Measurements from ENCODE around the gene PDXDC1.
"Not testable (repeated sequence)": the region's sequence is repeated elsewhere in the genome, so short reads cannot be mapped to it uniquely, and the experiment has no call there.

Gene PDXDC1

GRCh38 chr16:14957576-14958322, 17.1 kb upstream of the PDXDC1 start:
- no peak for DNase-seq (ENCODE audit: low read depth)
- no peak for TF ChIP-seq CTCF (IDR thresholded peaks at IDR 0.05; ENCODE audit: low read depth, low read length, missing control alignments)
- H3K4me3 ChIP-seq (ENCODE audit: low read depth, low read length) = no peak overlapping the region
- in situ Hi-C loops (cut with HindIII; ENCODE audit: low sequenced_read_pairs) = no loop called here

- in situ Hi-C loops (cut with HindIII; ENCODE audit: low sequenced_read_pairs) = no loop called here
- no peak for DNase-seq (ENCODE audit: low read depth)
- TF ChIP-seq CTCF (IDR thresholded peaks at IDR 0.05; ENCODE audit: low read depth, low read length, missing control alignments) = no peak
- H3K4me3 ChIP-seq (ENCODE audit: low read depth, low read length) = no peak overlapping the region
Measured at GRCh38 chr16:14958323-14958600, 16.6 kb upstream of the PDXDC1 start.

- in situ Hi-C loops (cut with HindIII; ENCODE audit: low sequenced_read_pairs) = no loop called here
- TF ChIP-seq CTCF (IDR thresholded peaks at IDR 0.05; ENCODE audit: low read depth, low read length, missing control alignments) = no peak
- no peak for DNase-seq (ENCODE audit: low read depth)
- H3K4me3 ChIP-seq (ENCODE audit: low read depth, low read length) = no peak overlapping the region
Measured at GRCh38 chr16:14958970-14959369, 15.9 kb upstream of the PDXDC1 start.

GRCh38 chr16:14961405-14962186, 13.2 kb upstream of the PDXDC1 start:
- DNase-seq (ENCODE audit: low read depth) = no peak
- H3K4me3 ChIP-seq (ENCODE audit: low read depth, low read length) = no peak overlapping the region
- in situ Hi-C loops (cut with HindIII; ENCODE audit: low sequenced_read_pairs) = no loop called here
- no peak for TF ChIP-seq CTCF (IDR thresholded peaks at IDR 0.05; ENCODE audit: low read depth, low read length, missing control alignments)

- DNase-seq (ENCODE audit: low read depth) = no peak
- in situ Hi-C loops (cut with HindIII; ENCODE audit: low sequenced_read_pairs) = no loop called here
- TF ChIP-seq CTCF (IDR thresholded peaks at IDR 0.05; ENCODE audit: low read depth, low read length, missing control alignments) = no peak
- no peak overlapping the region for H3K4me3 ChIP-seq (ENCODE audit: low read depth, low read length)
Measured at GRCh38 chr16:14963281-14964173, 11.3 kb upstream of the PDXDC1 start.

GRCh38 chr16:14965328-14965727, 9.5 kb upstream of the PDXDC1 start:
- no peak for DNase-seq (ENCODE audit: low read depth)
- no peak for TF ChIP-seq CTCF (IDR thresholded peaks at IDR 0.05; ENCODE audit: low read depth, low read length, missing control alignments)
- in situ Hi-C loops (cut with HindIII; ENCODE audit: low sequenced_read_pairs) = no loop called here
- no peak overlapping the region for H3K4me3 ChIP-seq (ENCODE audit: low read depth, low read length)

GRCh38 chr16:14969795-14970194, 5.0 kb upstream of the PDXDC1 start:
- in situ Hi-C loops (cut with HindIII; ENCODE audit: low sequenced_read_pairs); DNase-seq (ENCODE audit: low read depth); H3K4me3 ChIP-seq (ENCODE audit: low read depth, low read length): not testable (repeated sequence)

- H3K4me3 ChIP-seq (ENCODE audit: low read depth, low read length); in situ Hi-C loops (cut with HindIII; ENCODE audit: low sequenced_read_pairs); DNase-seq (ENCODE audit: low read depth): not testable (repeated sequence)
Measured at GRCh38 chr16:14971621-14972228, 3.1 kb upstream of the PDXDC1 start.

- in situ Hi-C loops (cut with HindIII; ENCODE audit: low sequenced_read_pairs); DNase-seq (ENCODE audit: low read depth): not testable (repeated sequence)
- peak overlapping the region; percentile 84 for H3K4me3 ChIP-seq (ENCODE audit: low read depth, low read length)
Measured at GRCh38 chr16:14973785-14974322, 972 bp upstream of the PDXDC1 start.

Measured in astrocyte of the cerebellum (primary cell).